Muscle of leg (tissue), 11 donors: ENCODE results near the gene XIAP. TPM values are rescaled to one million over a fixed set of nuclear protein-coding genes. Genes with fewer than 3 reads are reported as not detected.
"Not testable (repeated sequence)": the region's sequence is repeated elsewhere in the genome, so short reads cannot be mapped to it uniquely, and the experiment has no call there.

Experiments
- DNase-seq: peaks from one replicate; pipeline ENCODE4 v3.0.0; 2013
- H3K27ac ChIP-seq: one replicate; pipeline ENCODE4 v1.5.1; 2013; ENCODE audit warnings: mild to moderate bottlenecking, low read length, control low read depth
- H3K27me3 ChIP-seq: one replicate; pipeline ENCODE4 v1.6.1; 2013; ENCODE audit warnings: low read length; ENCODE audit not compliant: control insufficient read depth, insufficient read depth
- H3K36me3 ChIP-seq: one replicate; pipeline ENCODE4 v1.6.1; 2013; ENCODE audit warnings: low read length; ENCODE audit not compliant: control insufficient read depth, insufficient read depth
- H3K4me1 ChIP-seq: one replicate; pipeline ENCODE4 v1.6.1; 2013; ENCODE audit warnings: low read length; ENCODE audit not compliant: control insufficient read depth, insufficient read depth
- H3K4me3 ChIP-seq: one replicate; pipeline ENCODE4 v1.5.1; 2013; ENCODE audit warnings: low read length, control low read depth
- H3K9me3 ChIP-seq: replicated peaks from 2 replicates; pipeline ENCODE4 v1.6.1; 2013; ENCODE audit warnings: low read depth, low read length; ENCODE audit not compliant: control insufficient read depth
- WGBS: methylation state at CpG from one replicate; pipeline ENCODE4 v1.1.5; 2013; ENCODE audit warnings: missing lambda C conversion rate; ENCODE audit not compliant: insufficient coverage; 5-methylcytosine and 5-hydroxymethylcytosine counted together
- polyA plus RNA-seq, 8 donors: library from polyadenylated mRNA; unstranded; fragments of 120-200 nt; gene quantifications; one replicate each; pipeline versions ENCODE4 v1.2.1 to v1.2.3, GENCODE V29; 2013; ENCODE audit warnings: inconsistent platforms in 1 of 8, low replicate concordance in 1 of 8; ENCODE audit not compliant: insufficient read length in 8 of 8, insufficient read depth in 1 of 8
- total RNA-seq: library from RNA; stranded (reverse); fragments of 120-200 nt; gene quantifications from one replicate; pipeline ENCODE4 v1.2.4, GENCODE V29; 2013

The XIAP gene
- total and polyA plus RNA-seq, 9 donors = 22.4 to 50.8 (median 34.3) TPM

DNA sequence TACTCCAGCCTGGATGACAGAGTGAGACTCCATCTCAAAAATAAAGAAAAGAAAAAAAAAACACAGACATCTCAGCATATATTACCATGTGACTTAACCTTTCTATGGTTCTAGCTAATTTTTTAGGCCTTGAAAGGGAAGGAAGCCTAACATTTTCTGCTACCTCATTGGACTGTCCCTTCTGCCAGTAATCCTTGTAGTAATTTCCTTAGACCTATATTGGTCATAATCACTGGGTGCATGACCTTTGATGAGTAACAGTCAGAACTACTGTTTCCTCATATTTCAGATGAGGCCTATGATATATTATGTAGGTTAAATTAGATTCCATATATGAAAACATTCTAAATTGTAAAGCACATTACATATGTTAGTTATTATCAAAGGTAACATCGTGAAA, 9.6 kb downstream of the XIAP start:
- H3K4me3 ChIP-seq = no peak overlapping the region
- no CpG with 5 or more reads among the region's 1 CpG for WGBS
- no peaks in the 10 kb centered on the region for H3K4me1 ChIP-seq
- no peak for DNase-seq
- no peaks in the 10 kb centered on the region for H3K9me3 ChIP-seq
- H3K27ac ChIP-seq = no peak overlapping the region
- no peaks in the 10 kb centered on the region for H3K27me3 ChIP-seq
- H3K36me3 ChIP-seq = no peaks in the 10 kb centered on the region

DNA sequence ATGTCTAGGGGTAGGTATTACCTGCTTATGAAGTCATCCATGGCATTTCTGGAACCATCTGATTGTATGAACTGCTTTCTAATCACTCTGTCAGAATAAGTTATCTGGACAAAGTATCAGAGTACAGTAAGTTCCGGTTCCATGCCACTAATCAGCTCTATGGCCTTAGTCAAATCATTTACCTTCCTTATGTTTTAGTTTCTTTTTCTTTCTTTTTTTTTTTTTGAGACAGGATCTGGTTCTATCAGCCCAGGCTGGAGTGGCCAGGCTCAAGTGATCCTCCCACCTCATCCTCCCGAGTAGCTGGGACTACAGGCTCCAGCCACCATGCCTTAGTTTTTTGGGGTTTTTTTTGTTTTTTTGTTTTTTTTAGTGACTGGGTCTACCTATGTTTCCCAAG, 11.5 kb downstream of the XIAP start:
- Histone ChIP-seq H3K27me3 (no peaks in the 10 kb centered on the region), H3K4me1 (no peaks in the 10 kb centered on the region), H3K4me3 (no peak overlapping the region), H3K36me3 (no peaks in the 10 kb centered on the region), H3K27ac (no peak overlapping the region), H3K9me3 (no peaks in the 10 kb centered on the region)
- no CpG with 5 or more reads among the region's 2 CpGs for WGBS
- no peak for DNase-seq

DNA sequence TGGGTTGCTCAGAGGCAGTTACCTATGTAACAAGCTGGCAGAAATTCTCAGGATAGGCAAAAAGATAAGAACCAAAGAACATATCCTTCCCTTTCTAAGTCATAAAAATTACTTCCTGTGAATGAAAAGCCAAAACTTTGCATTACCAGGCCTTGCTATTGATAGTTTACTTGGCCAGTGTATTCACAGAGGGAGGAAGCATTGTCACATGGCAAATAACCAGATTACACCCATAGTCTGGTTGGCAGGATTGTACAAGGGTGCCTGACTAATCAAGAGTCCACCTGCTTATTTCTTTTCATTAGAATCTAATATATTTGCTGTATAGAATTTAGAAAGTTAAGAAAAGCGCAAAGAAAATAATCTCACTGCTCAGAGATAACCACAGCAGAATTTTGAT, 14.1 kb downstream of the XIAP start:
- WGBS = no CpG with 5 or more reads among the region's 1 CpG
- Histone ChIP-seq H3K4me1 (no peaks in the 10 kb centered on the region), H3K27ac (no peak overlapping the region), H3K36me3 (no peaks in the 10 kb centered on the region), H3K9me3 (no peaks in the 10 kb centered on the region), H3K27me3 (no peaks in the 10 kb centered on the region), H3K4me3 (no peak overlapping the region)
- no peak for DNase-seq

DNA sequence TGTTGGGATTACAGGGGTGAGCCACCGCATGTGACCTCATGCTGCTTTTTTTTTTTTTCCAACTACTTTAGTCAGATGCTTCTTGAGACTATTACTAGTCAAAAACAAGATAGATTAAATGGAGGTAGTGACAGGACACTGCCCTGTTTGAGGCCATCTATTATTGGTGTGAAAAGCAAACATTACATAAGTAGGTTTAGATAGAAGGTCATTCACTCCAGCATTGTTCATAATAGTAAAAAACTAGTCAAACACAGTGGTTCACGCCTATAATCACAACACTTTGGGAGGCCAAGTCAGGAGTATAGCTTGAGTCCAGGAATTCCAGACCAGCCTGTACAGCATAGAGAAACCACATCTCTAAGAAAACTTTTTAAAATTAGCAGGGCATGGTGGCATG, 16.3 kb downstream of the XIAP start:
- no peaks in the 10 kb centered on the region for H3K4me1 ChIP-seq
- H3K4me3 ChIP-seq = no peak overlapping the region
- DNase-seq = no peak
- H3K27ac ChIP-seq = no peak overlapping the region
- H3K36me3 ChIP-seq = no peaks in the 10 kb centered on the region
- no peaks in the 10 kb centered on the region for H3K27me3 ChIP-seq
- WGBS = no CpG with 5 or more reads among the region's 2 CpGs
- H3K9me3 ChIP-seq = no peaks in the 10 kb centered on the region

DNA sequence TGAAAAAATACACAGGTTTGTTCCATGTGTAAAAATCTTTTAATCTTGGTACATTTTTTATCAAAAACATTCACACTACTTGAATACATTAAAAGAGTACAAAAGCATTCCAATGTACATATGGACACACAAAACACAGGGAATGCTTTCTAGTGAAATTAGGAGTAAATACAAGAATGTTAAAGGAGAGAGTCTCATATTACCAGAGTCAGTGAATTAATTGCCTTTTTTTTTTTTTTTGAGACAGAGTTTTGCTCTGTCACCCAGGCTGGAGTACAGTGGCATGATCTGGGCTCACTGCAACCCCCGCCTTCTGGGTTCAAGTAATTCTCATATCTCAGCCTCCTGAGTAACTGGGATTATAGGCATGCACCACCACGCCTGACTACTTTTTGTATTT, 17.0 kb downstream of the XIAP start:
- Histone ChIP-seq H3K9me3 (no peaks in the 10 kb centered on the region), H3K27me3 (no peaks in the 10 kb centered on the region), H3K27ac (no peak overlapping the region), H3K36me3 (no peaks in the 10 kb centered on the region), H3K4me1 (no peaks in the 10 kb centered on the region), H3K4me3 (no peak overlapping the region)
- WGBS = no CpG with 5 or more reads among the region's 2 CpGs
- no peak for DNase-seq

DNA sequence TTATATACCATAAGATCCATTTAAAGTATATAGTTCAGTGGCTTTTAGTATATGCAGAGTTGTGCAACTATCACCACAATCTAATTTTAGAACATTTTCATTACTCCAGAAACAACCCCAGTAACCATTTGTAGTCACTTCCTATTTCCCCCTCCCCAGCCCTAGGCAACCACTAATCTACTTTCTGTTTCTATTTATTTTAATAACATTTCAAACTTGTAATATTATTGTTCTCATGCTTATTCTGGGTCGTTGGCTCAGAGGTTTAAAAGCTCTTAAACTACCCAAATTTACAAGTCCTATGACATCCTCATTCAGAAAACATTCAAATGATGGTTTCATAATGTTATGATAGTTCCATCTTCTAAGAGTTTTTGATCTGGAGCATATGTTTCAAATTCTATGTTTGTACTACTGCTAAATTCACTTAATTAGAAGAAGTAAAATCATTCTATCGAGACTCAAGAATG, 18.4 kb downstream of the XIAP start:
- H3K9me3 ChIP-seq = no peaks in the 10 kb centered on the region
- no peaks in the 10 kb centered on the region for H3K4me1 ChIP-seq
- H3K27me3 ChIP-seq = no peaks in the 10 kb centered on the region
- no peaks in the 10 kb centered on the region for H3K36me3 ChIP-seq
- H3K4me3 ChIP-seq = no peak overlapping the region
- no CpG with 5 or more reads among the region's 2 CpGs for WGBS
- peak; percentile 35 for DNase-seq
- peak overlapping the region; percentile 29 for H3K27ac ChIP-seq

DNA sequence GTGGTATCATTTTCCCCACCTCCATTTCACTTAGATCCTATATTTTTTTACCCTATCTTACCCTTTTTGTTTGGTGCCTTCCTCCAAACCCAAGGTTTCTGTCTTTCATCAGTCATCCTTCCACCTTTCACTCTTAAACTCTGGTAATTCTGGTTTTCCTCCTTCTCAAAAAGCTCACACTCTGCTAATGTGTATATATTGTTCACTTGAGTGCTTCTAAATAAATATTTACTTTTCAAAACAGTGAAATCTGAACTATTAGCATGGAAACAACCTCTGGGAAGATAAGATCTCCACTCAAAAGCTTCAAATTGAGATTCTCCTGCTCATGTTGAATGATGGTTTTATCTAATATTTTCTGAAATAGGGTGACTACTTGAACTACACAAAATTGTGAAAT, 21.5 kb downstream of the XIAP start:
- H3K4me1 ChIP-seq = no peaks in the 10 kb centered on the region
- no peak overlapping the region for H3K27ac ChIP-seq
- H3K4me3 ChIP-seq = no peak overlapping the region
- H3K27me3 ChIP-seq = no peaks in the 10 kb centered on the region
- no peak for DNase-seq
- H3K36me3 ChIP-seq = peaks cover 4% of the 10 kb centered on the region
- H3K9me3 ChIP-seq = no peaks in the 10 kb centered on the region

DNA sequence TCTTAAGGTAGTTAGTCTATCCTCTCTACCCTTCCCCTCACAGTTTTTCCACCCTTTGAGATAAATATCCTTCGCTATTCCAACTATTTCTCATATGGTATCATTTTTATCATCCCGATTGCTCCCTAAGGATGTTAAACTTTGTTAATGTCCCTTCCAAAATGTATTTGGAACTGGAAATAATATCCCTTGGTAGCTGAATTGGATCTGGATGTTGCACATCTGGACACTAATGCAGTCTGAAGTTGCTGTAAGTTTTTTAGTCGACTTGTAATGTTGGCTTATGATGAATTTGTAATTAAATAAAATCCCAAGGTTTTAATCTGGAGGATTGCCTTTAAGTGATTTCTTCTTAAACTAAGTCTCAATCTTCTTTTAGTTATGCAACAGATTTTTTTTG, 22.5 kb downstream of the XIAP start:
- Histone ChIP-seq H3K9me3 (no peaks in the 10 kb centered on the region), H3K4me1 (no peaks in the 10 kb centered on the region), H3K36me3 (peaks cover 4% of the 10 kb centered on the region), H3K27me3 (no peaks in the 10 kb centered on the region), H3K4me3 (no peak overlapping the region), H3K27ac (no peak overlapping the region)
- DNase-seq = peak; percentile 80
- WGBS = no CpG with 5 or more reads among the region's 3 CpGs

DNA sequence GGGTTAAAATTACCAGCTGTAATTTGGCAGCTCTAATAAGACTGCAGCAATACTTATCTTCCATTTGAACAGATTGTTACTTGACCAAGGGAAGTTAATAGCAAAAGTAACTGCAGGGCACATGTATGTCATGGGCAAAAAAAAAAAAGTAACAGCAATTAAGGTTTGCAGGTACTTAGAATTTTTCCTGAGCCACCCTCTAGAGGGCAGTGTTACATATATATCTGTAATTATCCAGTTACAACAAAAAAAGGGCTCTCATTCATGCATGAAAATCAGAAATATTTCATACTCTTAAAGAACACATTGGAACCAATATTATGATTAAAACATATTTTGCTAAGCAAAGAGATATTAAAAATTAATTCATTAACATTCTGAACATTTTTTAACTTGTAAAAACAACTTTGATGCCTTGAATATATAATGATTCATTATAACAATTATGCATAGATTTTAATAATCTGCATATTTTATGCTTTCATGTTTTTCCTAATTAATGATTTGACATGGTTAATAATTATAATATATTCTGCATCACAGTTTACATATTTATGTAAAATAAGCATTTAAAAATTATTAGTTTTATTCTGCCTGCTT, 25.1 kb downstream of the XIAP start:
- H3K4me3 ChIP-seq = no peak overlapping the region
- H3K9me3 ChIP-seq = no peaks in the 10 kb centered on the region
- H3K4me1 ChIP-seq = no peaks in the 10 kb centered on the region
- no peaks in the 10 kb centered on the region for H3K27me3 ChIP-seq
- peak; percentile 57 for DNase-seq
- no peak overlapping the region for H3K27ac ChIP-seq
- peaks cover 4% of the 10 kb centered on the region for H3K36me3 ChIP-seq

DNA sequence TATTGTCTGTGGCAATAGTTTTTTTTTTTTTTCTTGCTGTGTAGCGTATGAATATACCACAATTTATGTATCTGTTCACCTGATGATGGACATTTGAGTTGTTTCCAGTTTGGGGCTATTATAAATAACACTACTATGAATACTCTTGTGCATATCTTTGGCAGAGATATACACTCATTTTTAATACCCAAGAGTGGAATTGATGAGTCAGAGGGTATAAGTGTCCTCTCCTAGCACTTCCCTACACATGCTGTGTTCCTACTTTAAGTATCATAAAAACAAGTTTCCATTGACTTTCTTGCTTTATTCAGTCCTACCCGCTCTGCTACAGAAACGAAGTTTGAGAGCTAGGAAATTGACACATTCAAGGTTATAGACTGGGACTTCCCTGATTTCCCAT, 39.8 kb downstream of the XIAP start:
- H3K36me3 ChIP-seq = peaks cover 9% of the 10 kb centered on the region
- no peaks in the 10 kb centered on the region for H3K4me1 ChIP-seq
- no peak overlapping the region for H3K27ac ChIP-seq
- H3K4me3 ChIP-seq = no peak overlapping the region
- H3K9me3 ChIP-seq = peaks cover 2% of the 10 kb centered on the region
- H3K27me3 ChIP-seq = no peaks in the 10 kb centered on the region
- no CpG with 5 or more reads among the region's 3 CpGs for WGBS
- DNase-seq = peak; percentile 33

DNA sequence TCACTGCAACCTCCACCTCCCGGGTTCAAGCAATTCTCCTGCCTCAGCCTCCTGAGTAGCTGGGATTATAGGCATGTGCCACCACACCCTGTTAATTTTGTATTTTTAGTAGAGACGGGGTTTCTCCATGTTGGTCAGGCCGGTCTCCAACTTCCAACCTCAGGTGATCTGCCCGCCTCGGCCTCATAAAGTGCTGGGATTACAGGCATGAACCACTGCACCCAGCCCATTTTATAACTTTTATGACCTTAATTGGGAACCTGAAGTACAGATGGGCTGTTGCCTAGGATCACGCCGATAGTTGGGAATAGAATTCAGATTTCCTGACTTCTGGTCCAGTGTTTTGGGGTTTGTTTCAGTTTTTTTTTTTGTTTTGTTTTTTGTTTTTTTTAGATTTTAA, 43.4 kb downstream of the XIAP start:
- H3K4me1 ChIP-seq, H3K4me3 ChIP-seq, DNase-seq, H3K9me3 ChIP-seq, H3K27me3 ChIP-seq, H3K27ac ChIP-seq, H3K36me3 ChIP-seq: not testable (repeated sequence)
- no CpG with 5 or more reads among the region's 7 CpGs for WGBS
